Calu3 (cell line): ENCODE results near the gene SCLY. TPM values are rescaled to one million over a fixed set of nuclear protein-coding genes. Genes with fewer than 3 reads are reported as not detected.

ENCODE experiments used
- BruUV-seq: library from RNA; stranded (reverse); fragments of 400-500 nt; replicated peaks from 2 replicates; lab custom pipeline; 2021; lab: Mats Ljungman, UMichigan
- CTCF ChIA-PET: fragments of 300-600 bp; sonication (Branson Sonifier 250); formaldehyde crosslinking; loops from one replicate; lab custom pipeline; 2022; ENCODE audit warnings: antibody characterized with exemption; lab: Charles Lee
- DNase-seq: peaks from one replicate; pipeline ENCODE4 v3.0.0; 2022
- H3K27ac Mint-ChIP-seq: one replicate; pipeline ENCODE4 v1.8.0; 2022; ENCODE audit warnings: mixed read lengths; ENCODE audit not compliant: unreplicated experiment
- H3K27me3 Mint-ChIP-seq: one replicate; pipeline ENCODE4 v1.8.0; 2022; ENCODE audit warnings: mixed read lengths; ENCODE audit not compliant: unreplicated experiment
- H3K36me3 Mint-ChIP-seq: one replicate; pipeline ENCODE4 v1.8.0; 2022; ENCODE audit warnings: mild to moderate bottlenecking, moderate library complexity, mixed read lengths; ENCODE audit not compliant: insufficient read depth, unreplicated experiment
- H3K4me1 Mint-ChIP-seq: one replicate; pipeline ENCODE4 v1.8.0; 2022; ENCODE audit warnings: mild to moderate bottlenecking, low read depth, mixed read lengths; ENCODE audit not compliant: unreplicated experiment
- H3K4me3 Mint-ChIP-seq: one replicate; pipeline ENCODE4 v1.8.0; 2022; ENCODE audit warnings: mild to moderate bottlenecking, low read depth, moderate library complexity, mixed read lengths; ENCODE audit not compliant: unreplicated experiment
- H3K9me3 Mint-ChIP-seq: one replicate; pipeline ENCODE4 v1.8.0; 2022; ENCODE audit warnings: low read depth, mixed read lengths; ENCODE audit not compliant: unreplicated experiment
- intact Hi-C: fragments of 100-400 bp; cut with micrococcal nuclease; formaldehyde crosslinking; loops from one replicate; pipeline ENCODE4 v1.10.0; 2022; ENCODE audit not compliant: unreplicated experiment
- total RNA-seq: library from RNA; stranded (reverse); gene quantifications from 2 replicates; pipeline ENCODE4 v1.2.3, GENCODE V29; 2022
- TF ChIP-seq, protein P1 (sequence below): fragments of 200-600 bp; IDR thresholded peaks from one replicate; pipeline ENCODE4 v1.8.0; 2022; ENCODE audit warnings: antibody characterized with exemption; ENCODE audit not compliant: unreplicated experiment

SCLY gene
- total RNA-seq, 1 experiment from 2014 or later = 37.5 TPM

GRCh38 chr2:238040918-238041317 lies 19.9 kb upstream of the SCLY start:
- no TSS peak for BruUV-seq
- Mint-ChIP-seq H3K9me3 (no peaks in the 10 kb centered on the region), H3K27me3 (no peaks in the 10 kb centered on the region), H3K27ac (no peak overlapping the region), H3K36me3 (peaks cover 11% of the 10 kb centered on the region), H3K4me1 (no peaks in the 10 kb centered on the region), H3K4me3 (no peak overlapping the region)
- CTCF ChIA-PET = no interaction called here
- no peak for DNase-seq
- TF ChIP-seq, protein P1, sequence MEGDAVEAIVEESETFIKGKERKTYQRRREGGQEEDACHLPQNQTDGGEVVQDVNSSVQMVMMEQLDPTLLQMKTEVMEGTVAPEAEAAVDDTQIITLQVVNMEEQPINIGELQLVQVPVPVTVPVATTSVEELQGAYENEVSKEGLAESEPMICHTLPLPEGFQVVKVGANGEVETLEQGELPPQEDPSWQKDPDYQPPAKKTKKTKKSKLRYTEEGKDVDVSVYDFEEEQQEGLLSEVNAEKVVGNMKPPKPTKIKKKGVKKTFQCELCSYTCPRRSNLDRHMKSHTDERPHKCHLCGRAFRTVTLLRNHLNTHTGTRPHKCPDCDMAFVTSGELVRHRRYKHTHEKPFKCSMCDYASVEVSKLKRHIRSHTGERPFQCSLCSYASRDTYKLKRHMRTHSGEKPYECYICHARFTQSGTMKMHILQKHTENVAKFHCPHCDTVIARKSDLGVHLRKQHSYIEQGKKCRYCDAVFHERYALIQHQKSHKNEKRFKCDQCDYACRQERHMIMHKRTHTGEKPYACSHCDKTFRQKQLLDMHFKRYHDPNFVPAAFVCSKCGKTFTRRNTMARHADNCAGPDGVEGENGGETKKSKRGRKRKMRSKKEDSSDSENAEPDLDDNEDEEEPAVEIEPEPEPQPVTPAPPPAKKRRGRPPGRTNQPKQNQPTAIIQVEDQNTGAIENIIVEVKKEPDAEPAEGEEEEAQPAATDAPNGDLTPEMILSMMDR = no peak
- intact Hi-C loops = no loop called here

DNA sequence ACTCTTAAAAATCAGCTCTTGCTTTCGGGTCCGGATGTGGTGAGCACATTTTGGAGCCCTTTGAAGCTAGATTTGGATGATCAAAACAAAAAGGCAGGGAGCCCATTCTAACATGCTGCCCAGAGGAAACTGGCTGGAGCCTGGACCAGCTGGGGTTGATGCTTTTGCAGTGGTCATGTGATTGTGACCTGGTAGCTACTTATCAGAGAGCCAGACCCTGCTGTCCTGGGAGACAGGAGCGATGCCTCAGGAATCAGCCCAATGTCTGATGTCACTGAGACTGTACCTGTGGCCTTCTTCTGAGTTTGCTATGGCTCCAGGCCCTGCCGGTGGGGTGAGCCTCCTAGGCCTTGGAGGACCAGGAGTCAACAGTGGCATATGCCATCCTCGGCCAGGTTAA lies 18.7 kb upstream of the SCLY start:
- H3K9me3 Mint-ChIP-seq = no peaks in the 10 kb centered on the region
- CTCF ChIA-PET = interaction anchor here (0.7 kb wide), 1 partner anchor 87 kb away, joined by 3 read pairs; no protein-coding TSS in a partner anchor
- H3K27ac Mint-ChIP-seq = no peak overlapping the region
- intact Hi-C loops = no loop called here
- TF ChIP-seq, protein P1 = no peak
- BruUV-seq = no TSS peak
- DNase-seq = no peak
- no peak overlapping the region for H3K4me3 Mint-ChIP-seq
- H3K4me1 Mint-ChIP-seq = no peaks in the 10 kb centered on the region
- no peaks in the 10 kb centered on the region for H3K27me3 Mint-ChIP-seq
- peaks cover 15% of the 10 kb centered on the region for H3K36me3 Mint-ChIP-seq

GRCh38 chr2:238042849-238043584 lies 17.8 kb upstream of the SCLY start:
- TF ChIP-seq, protein P1 = no peak
- no peak for DNase-seq
- Mint-ChIP-seq H3K27ac (no peak overlapping the region), H3K36me3 (peaks cover 12% of the 10 kb centered on the region), H3K9me3 (no peaks in the 10 kb centered on the region), H3K27me3 (no peaks in the 10 kb centered on the region), H3K4me1 (no peaks in the 10 kb centered on the region), H3K4me3 (no peak overlapping the region)
- no TSS peak for BruUV-seq
- CTCF ChIA-PET = interaction anchor here (0.7 kb wide), 1 partner anchor 88 kb away, joined by 3 read pairs; no protein-coding TSS in a partner anchor
- intact Hi-C loops = no loop called here

DNA sequence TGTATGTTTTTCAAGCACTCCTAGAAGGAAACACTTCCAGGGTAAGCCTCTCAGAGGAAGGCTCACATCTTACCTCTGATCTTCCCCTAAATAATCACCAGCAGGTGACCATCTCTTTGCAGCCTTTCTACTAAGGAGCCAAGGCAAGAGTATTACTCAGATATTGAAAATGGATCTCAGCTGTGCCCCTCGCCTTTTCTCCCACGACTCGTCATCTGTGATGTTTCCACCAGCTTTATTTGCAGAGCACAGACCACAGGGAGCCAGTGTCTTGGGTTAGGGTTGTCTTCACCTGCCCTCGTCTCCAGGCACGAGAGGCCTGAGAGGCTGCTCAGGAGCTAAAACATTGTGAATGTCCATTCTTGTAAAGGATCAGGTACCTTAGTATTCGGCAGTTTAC lies 16.9 kb upstream of the SCLY start:
- Mint-ChIP-seq H3K36me3 (peaks cover 10% of the 10 kb centered on the region), H3K27ac (no peak overlapping the region)
- CTCF ChIA-PET = no interaction called here

More for the DNA sequence above, 16.9 kb upstream of the SCLY start:
- Mint-ChIP-seq H3K4me3 (no peak overlapping the region), H3K27me3 (no peaks in the 10 kb centered on the region), H3K9me3 (no peaks in the 10 kb centered on the region), H3K4me1 (no peaks in the 10 kb centered on the region)
- TF ChIP-seq, protein P1 = no peak
- no peak for DNase-seq
- no TSS peak for BruUV-seq
- intact Hi-C loops = no loop called here
